Dedifferentiated amniotic fluid mesenchymal stem cell (primary cell): Measurements from ENCODE around the gene KMT5C.

Source experiments
- DNase-seq: peaks from one replicate; pipeline ENCODE4 v3.0.0-alpha.2; 2016; ENCODE audit errors: extremely low spot score

Gene KMT5C

DNA sequence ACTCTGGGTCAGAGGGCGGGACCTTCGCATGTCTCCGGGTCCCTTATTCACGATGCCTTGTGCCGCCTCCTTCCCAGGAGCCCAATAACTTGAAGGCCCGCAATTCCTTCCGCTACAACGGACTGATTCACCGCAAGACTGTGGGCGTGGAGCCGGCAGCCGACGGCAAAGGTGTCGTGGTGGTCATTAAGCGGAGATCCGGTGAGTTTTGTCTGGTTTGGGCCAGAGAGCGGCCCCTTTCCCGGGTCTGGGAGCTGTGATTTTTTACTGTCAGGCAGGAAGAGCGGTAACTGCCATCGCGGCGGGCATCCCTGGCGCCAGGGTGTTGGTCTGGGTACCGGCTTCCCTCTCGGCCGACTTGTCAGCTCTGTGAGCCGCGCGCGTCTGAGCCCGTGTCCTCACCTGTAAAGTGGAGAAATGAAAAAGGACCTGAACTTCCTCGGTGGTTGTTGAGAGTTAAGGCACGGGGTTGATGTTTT, 46.9 kb downstream of the KMT5C start:
- no peak for DNase-seq

DNA sequence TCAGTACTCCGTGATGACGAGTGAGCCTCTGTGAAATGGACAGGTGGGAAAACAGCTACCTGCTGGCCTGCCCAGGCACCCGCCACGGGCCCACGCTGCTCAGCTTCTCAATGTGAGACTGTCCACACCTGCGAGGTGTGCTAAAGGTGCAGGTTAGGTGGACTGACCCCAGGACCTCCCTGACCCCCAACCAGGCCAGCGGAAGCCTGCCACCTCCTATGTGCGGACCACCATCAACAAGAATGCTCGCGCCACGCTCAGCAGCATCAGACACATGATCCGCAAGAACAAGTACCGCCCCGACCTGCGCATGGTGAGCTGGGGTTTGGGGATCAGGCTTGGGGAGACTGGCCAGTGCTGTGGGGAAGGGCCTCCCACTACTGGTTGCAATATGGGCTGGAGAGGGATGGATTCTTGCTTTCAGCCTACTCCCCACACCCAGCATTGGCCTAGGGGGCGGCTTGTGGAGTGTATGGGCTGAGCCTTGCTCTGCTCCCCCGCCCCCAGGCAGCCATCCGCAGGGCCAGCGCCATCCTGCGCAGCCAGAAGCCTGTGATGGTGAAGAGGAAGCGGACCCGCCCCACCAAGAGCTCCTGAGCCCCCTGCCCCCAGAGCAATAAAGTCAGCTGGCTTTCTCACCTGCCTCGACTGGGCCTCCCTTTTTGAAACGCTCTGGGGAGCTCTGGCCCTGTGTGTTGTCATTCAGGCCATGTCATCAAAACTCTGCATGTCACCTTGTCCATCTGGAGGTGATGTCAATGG, 48.2 kb downstream of the KMT5C start:
- no peak for DNase-seq

GRCh38 chr19:55389386-55390317, 50.0 kb downstream of the KMT5C start:
- no peak for DNase-seq

DNA sequence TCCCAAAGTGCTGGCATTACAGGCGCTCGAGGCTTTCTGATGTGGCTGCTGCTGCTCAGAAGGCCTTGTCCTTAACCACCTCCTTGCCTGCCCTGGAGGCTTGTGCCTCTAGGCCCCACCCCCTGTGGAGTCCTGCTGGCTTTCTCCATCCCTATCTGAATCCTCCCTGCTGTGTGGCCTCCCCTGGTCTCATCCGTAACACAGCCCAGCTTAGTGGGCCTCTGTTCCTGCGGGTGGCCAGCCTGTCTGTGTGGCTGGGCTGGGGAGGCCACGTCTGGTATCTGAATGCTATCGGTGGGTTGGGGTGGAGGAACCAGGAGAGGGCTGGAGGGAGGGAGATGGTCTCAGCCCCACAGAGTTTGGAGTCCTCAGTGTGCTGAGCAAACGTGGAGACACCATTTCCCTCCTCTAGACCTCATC, 50.8 kb downstream of the KMT5C start:
- no peak for DNase-seq

DNA sequence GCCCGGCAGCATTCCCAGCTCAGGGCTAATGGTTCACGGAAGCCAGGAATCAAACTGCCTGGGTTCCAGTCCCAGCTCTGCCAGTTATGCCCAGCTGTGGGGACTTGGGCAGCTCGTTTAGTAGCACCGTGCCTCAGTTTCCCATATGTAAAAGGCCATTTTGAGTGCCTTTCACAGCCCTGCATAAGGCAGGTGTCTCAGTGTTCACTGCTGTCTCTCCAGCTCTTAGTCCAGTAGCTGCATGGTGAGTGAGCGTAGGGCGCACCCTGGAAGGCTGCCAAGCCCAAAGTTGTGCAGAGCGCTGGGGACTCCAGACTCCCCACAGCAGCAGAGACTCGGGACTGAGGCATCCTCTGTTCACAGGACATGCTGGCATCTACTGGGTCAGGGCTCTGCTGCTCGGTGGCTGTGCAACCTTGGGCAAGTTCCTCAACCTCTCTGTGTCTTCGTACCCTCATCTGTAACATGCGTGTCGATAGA, 51.6 kb downstream of the KMT5C start:
- no peak for DNase-seq

DNA sequence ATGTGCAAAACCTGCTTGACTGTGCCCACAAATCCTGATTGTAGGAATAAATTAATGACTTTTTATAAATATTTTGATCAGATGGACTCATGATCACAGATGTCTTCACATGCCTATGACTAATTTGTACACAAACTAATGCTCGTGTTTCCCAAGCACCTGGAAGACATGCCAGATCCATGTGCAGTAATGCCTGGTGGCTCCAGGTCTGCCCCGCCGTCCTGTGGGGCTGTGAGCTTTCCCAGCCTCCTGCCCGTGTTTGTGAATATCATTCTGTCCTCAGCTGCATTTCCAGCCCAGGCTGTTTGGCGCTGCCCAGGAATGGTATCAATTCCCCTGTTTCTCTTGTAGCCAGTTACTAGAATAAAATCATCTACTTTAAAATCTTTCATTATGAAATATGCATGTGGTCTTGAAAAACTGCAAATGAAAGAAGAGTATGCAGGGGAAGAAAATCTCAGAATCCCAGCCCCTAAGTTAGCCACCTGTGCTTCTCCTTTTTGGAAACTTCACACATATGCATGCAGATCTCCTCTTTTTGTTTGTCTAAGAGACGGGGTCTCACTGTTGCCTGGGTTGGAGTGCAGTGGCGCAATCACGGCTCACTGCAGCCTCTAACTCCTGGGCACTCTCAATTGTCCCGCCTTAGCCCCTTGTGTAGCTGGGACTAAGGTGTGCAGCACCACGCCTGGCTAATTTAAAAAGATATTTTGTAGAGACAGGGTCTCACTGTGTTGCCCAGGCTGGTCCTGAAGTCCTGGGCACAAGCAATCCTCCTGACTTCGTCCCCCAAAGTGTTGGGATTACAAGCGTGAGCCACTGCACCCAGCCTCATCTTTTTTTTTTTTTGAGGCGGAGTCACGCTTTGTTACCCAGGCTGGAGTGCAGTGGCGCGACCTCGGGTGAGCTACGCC, 52.3 kb downstream of the KMT5C start:
- DNase-seq = no peak

DNA sequence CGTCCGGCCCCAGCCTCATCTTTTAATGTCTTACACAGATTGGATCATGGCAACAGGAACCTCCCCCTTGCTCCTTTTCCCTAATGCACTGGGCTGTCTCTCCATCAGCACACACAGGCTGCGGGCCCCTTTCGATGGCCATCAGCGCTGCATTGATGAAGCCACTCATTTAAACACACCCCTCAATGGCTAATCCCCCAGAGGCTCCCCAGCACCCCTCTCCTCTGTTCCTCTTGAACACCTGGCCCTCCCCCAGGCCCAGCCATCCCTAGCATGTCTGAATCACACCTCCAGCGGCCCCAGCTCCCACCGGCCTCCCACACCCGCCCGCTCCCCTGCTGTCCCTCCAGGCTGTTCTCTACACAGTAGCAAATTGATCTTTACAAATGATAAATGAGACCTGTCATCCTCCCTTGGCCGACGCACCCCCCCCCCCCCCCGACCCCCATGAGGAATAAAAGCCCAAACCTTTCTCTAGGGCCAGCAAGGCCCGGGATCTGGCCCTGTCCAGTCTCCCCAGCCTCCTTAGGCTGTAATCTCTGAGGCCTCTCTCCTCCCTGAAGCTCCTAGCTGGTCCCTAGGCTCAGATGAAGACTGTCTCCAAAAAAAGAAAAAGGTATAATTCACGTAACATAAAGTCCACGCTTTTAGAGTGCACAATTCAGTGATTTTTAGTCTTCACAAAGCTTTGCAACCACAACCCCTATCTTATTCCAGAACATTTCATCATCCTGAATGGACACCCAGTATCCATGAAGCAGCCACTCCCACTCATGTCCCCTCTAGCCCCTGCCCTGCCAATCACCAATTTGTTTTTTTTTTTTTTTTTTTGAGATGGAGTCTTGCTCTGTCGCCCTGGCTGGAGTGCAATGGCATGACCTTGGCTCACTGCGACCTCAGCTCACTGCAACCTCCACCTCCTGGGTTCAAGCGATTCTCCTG, 53.4 kb downstream of the KMT5C start:
- no peak for DNase-seq
